ENCODE measurements around the gene LDLR.

Gene LDLR

GRCh38 chr19:11089254-11090013, at the start of gene LDLR:
Gene LDLR, plus strand, starts transcription at chr19:11089463. Its CDS starts 86 bp downstream, at chr19:11089549.
- peak; percentile 93 for DNase-seq
- in situ Hi-C loops (cut with MboI; ENCODE audit: low pct_unique_long_range_greater_than_20kb, low sequenced_read_pairs) = no loop called here

GRCh38 chr19:11041194-11041593, 48.1 kb upstream of the LDLR start:
- in situ Hi-C loops (cut with MboI; ENCODE audit: low pct_unique_long_range_greater_than_20kb, low sequenced_read_pairs) = no loop called here
- no peak for DNase-seq

GRCh38 chr19:11041966-11042627, 47.2 kb upstream of the LDLR start:
- DNase-seq = no peak
- in situ Hi-C loops (cut with MboI; ENCODE audit: low pct_unique_long_range_greater_than_20kb, low sequenced_read_pairs) = no loop called here

GRCh38 chr19:11044431-11044830, 44.8 kb upstream of the LDLR start:
- in situ Hi-C loops (cut with MboI; ENCODE audit: low pct_unique_long_range_greater_than_20kb, low sequenced_read_pairs) = no loop called here
- DNase-seq = no peak

- DNase-seq = no peak
- in situ Hi-C loops (cut with MboI; ENCODE audit: low pct_unique_long_range_greater_than_20kb, low sequenced_read_pairs) = no loop called here
These were observed 43.7 kb upstream of the LDLR start for GRCh38 chr19:11045536-11045935.

- DNase-seq = no peak
- in situ Hi-C loops (cut with MboI; ENCODE audit: low pct_unique_long_range_greater_than_20kb, low sequenced_read_pairs) = no loop called here
These were observed 42.5 kb upstream of the LDLR start for GRCh38 chr19:11046605-11047354.

GRCh38 chr19:11047866-11048265, 41.4 kb upstream of the LDLR start:
- in situ Hi-C loops (cut with MboI; ENCODE audit: low pct_unique_long_range_greater_than_20kb, low sequenced_read_pairs) = no loop called here
- DNase-seq = no peak

- in situ Hi-C loops (cut with MboI; ENCODE audit: low pct_unique_long_range_greater_than_20kb, low sequenced_read_pairs) = no loop called here
- DNase-seq = no peak
These were observed 38.7 kb upstream of the LDLR start for GRCh38 chr19:11050323-11051114.

- in situ Hi-C loops (cut with MboI; ENCODE audit: low pct_unique_long_range_greater_than_20kb, low sequenced_read_pairs) = no loop called here
- no peak for DNase-seq
These were observed 35.5 kb upstream of the LDLR start for GRCh38 chr19:11053817-11054195.

GRCh38 chr19:11054200-11054599, 35.1 kb upstream of the LDLR start:
- no peak for DNase-seq
- in situ Hi-C loops (cut with MboI; ENCODE audit: low pct_unique_long_range_greater_than_20kb, low sequenced_read_pairs) = no loop called here

- no peak for DNase-seq
- in situ Hi-C loops (cut with MboI; ENCODE audit: low pct_unique_long_range_greater_than_20kb, low sequenced_read_pairs) = no loop called here
These were observed 34.6 kb upstream of the LDLR start for GRCh38 chr19:11054628-11055027.

- in situ Hi-C loops (cut with MboI; ENCODE audit: low pct_unique_long_range_greater_than_20kb, low sequenced_read_pairs) = no loop called here
- no peak for DNase-seq
These were observed 30.8 kb upstream of the LDLR start for GRCh38 chr19:11058246-11059030.

- in situ Hi-C loops (cut with MboI; ENCODE audit: low pct_unique_long_range_greater_than_20kb, low sequenced_read_pairs) = no loop called here
- DNase-seq = no peak
These were observed 29.5 kb upstream of the LDLR start for GRCh38 chr19:11059511-11060358.

GRCh38 chr19:11061952-11062351, 27.3 kb upstream of the LDLR start:
- in situ Hi-C loops (cut with MboI; ENCODE audit: low pct_unique_long_range_greater_than_20kb, low sequenced_read_pairs) = no loop called here

GRCh38 chr19:11063434-11063833, 25.8 kb upstream of the LDLR start:
- in situ Hi-C loops (cut with MboI; ENCODE audit: low pct_unique_long_range_greater_than_20kb, low sequenced_read_pairs) = no loop called here
- DNase-seq = no peak

More at GRCh38 chr19:11061952-11062351, 27.3 kb upstream of the LDLR start:
- no peak for DNase-seq

GRCh38 chr19:11064831-11065303, 24.4 kb upstream of the LDLR start:
- DNase-seq = no peak
- in situ Hi-C loops (cut with MboI; ENCODE audit: low pct_unique_long_range_greater_than_20kb, low sequenced_read_pairs) = no loop called here

GRCh38 chr19:11066326-11066725, 22.9 kb upstream of the LDLR start:
- DNase-seq = no peak
- in situ Hi-C loops (cut with MboI; ENCODE audit: low pct_unique_long_range_greater_than_20kb, low sequenced_read_pairs) = no loop called here

All from KBM-7 (cell line).